Subcutaneous adipose tissue (tissue), 4 donors: ENCODE data around the gene ZNF670. TPM values are rescaled to one million over a fixed set of nuclear protein-coding genes. Genes with fewer than 3 reads are reported as not detected.

ENCODE experiments used
- total RNA-seq, 4 donors: library from RNA; depleted of rRNA; stranded (reverse); fragments of >200 nt; gene quantifications; one replicate each; pipeline ENCODE4 v1.1.0, GENCODE V29; 2016
- TF ChIP-seq, protein P1 (sequence below): fragments of 450-650 bp; IDR thresholded peaks from one replicate; pipeline ENCODE4 v1.5.1; 2016; ENCODE audit warnings: low read depth, mild to moderate bottlenecking, control low read depth, antibody characterized with exemption, moderate library complexity

ZNF670 gene
- total RNA-seq, 4 donors from 2014 or later, result 3.1 to 5.2 (median 3.4) TPM

DNA sequence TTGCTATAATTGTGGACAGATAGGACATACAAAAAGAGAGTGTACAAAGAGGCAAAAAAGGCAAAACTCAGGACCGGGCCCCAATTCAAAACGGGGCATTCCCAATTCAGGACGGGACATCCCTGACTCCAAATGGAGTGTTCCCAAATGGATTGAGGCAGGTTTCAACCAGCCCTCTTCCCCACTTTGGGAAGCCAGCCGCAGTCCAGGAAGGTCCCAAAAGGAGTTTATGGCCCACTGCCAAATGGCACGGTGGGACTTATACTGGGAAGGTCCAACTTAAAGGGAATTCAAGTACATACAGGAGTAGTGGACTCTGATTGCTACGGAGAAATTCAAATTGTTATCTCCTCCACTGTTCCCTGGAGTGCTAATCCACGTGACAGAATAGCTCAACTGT lies 29.1 kb upstream of the ZNF670 start:
- TF ChIP-seq, protein P1, sequence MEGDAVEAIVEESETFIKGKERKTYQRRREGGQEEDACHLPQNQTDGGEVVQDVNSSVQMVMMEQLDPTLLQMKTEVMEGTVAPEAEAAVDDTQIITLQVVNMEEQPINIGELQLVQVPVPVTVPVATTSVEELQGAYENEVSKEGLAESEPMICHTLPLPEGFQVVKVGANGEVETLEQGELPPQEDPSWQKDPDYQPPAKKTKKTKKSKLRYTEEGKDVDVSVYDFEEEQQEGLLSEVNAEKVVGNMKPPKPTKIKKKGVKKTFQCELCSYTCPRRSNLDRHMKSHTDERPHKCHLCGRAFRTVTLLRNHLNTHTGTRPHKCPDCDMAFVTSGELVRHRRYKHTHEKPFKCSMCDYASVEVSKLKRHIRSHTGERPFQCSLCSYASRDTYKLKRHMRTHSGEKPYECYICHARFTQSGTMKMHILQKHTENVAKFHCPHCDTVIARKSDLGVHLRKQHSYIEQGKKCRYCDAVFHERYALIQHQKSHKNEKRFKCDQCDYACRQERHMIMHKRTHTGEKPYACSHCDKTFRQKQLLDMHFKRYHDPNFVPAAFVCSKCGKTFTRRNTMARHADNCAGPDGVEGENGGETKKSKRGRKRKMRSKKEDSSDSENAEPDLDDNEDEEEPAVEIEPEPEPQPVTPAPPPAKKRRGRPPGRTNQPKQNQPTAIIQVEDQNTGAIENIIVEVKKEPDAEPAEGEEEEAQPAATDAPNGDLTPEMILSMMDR, result no peak

DNA sequence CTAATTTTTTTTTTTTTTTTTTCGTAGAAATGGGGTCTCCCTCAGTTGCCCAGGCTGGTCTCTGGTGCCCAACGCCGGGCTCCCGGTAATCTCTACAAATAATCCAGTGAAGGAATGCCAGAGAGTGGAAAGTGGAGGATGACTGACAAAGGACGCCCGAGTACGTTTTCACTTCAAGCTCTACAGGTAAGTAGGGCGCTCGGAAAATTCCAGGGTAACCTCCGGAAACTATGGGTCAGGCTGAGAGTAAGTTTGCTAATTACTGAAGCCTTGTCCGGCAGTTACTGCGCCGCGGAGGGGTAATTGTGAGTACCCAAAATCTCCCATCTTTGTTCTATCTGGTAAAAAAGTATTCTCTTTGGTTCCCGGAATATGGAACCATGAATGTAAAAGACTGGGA lies 27.4 kb upstream of the ZNF670 start:
- TF ChIP-seq, protein P1, result no peak

DNA sequence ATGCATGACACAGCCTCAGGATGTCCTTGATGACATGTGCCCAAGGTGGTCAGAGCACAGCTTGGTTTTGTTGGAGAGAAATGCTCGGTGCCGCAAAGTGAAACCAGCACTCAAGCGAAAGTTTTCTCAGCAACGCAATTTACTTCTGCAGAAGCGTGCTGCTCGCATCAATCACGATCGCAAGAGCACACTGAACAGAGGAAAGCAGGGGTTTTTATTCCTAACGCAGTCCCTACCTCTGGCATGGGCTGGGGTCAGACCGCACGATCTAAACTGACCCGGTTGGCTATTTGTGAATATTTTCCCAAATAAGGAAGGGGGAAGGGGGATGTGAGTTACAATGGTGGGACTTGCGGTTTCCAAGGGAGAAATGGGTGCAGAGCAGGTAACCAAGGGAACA lies 26.4 kb upstream of the ZNF670 start:
- TF ChIP-seq, protein P1, result no peak

DNA sequence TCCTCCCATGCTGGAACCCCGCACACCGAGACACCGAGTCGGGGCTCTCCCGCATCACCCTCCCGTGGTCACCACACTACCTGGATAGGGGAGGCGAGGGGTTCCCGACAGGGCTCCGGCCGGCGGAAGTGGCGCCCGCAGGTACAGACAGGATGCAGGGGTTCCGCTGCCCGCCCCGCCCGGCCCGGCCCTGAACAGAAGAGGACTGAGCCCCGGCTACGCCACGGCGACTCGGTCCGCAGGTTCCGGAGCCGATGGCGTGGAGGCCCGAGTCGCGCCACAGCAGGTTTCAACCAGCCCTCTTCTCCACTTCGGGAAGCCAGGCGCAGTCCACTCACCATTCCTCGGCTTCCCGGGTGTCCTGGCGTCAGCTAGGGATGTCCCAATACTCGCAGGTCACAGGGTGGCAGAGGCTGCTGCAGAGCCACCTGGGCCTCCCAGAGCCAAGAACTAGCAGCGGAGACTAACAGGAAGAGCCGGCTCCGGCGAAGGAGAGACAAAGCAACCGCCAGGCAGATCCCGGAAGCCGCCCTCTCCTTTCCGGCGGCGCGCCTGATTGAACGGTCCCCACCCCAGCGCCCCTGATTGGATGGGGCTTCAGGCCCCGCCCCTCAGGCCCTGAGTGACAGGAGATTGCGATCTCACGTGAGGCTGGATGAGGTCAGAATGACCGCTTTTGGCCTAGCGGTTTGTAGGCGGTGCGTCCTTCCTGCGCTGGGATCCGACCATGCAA lies 25.4 kb upstream of the ZNF670 start, which contains the start of gene ZNF669:
Gene ZNF669 (minus strand): TSS at position 498 of the 733 bp plus-strand sequence. CDS start 157 bp downstream, at position 341.
- TF ChIP-seq, protein P1, result no peak

DNA sequence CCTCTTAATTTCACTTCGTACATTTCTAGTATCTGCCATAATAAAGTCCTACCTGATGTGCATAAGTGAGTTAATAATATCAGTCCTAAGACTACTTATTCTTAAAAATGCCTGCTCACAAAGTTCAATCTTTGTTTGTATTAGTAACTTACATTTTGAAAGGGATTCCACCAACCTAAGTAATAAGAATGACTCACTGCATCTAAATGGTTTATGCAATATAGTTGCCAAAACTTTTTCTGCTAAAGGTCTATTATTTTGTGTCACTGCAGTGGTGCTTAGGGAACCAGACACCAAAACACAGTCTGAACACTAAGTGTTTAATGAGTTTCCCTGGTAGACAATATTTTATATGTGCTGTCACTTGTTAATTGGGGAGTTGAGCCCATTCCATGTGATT lies 23.8 kb upstream of the ZNF670 start:
- TF ChIP-seq, protein P1, result no peak

DNA sequence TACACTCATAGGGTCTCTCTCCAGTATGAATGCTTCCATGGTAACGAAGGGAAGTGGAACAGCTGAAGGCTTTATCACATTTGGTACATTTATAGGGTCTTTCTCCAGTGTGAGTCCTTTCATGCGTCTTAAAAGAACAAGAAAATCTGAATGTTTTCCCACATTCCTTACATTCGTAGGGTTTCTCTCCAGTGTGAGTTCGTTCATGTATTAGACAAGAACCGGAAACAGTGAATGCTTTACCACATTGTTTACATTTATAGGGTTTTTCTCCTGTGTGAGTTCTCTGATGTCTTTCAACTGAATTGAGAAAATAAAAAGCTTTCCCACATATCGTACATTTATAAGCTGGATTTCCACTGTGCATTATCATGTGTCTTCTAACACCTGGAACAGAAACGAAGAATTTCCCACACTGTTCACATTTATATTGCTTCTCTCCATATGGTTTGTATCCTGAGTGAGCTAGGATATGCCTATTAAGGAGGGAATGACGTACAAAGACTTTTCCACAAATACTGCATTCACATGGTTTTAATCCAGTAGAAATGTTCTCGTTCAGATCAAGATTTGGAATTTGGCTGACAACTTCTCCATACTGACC lies 22.2 kb upstream of the ZNF670 start:
- TF ChIP-seq, protein P1, result no peak

DNA sequence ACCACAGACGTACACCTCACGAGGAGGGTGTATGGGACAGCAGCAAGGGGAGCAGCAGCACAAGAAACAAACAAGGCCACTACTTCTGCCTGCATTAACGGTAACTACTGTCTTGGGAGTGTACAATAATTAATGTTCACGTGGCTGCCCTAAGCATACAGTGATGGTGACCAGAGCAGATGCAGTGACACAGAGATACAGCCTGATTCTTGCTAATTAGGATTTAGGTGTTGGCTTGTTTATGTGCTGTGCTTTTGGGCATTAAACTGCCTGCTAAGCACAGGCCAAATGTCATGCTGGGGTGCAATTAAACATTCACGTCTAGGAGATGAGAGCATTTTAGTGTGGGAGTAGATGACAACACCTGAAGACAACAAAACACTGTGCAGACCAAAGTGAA lies 18.3 kb upstream of the ZNF670 start:
- TF ChIP-seq, protein P1, result no peak
